ENCODE data around the gene TMEM201.

The TMEM201 gene

DNA sequence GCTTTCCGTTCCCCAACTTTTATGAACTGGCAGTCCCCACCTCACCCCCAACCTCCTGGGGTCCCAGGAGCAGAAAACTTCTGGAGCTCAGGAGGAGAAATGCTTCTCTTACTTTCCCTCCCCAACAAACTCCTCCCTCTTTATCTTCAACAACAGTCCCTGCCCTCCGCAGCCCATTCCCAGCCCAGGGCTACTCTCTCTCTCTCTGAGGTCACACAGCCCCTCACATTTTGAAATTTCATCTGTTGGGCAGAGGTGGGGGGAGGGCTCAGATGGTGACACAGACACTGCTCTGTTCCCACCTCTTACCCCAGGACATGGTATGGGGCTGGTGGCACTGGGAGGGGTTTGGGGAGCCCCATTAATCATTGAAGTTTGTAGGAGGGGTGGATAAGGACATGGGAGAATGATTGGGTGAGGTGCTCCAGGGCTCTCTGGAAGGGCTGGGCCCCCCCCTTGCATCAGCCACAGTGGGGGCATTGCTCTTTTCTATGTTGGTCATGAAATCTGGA, 68.9 kb downstream of the TMEM201 start:
- H4K20me1 ChIP-seq (ENCODE audit: insufficient read depth, low read length), result peaks cover 67% of the 10 kb centered on the region
- no peak for TF ChIP-seq EZH2 (IDR thresholded peaks at IDR 0.05; ENCODE audit: borderline replicate concordance, low read depth, low read length, severe bottlenecking)
- TF ChIP-seq, protein P1, sequence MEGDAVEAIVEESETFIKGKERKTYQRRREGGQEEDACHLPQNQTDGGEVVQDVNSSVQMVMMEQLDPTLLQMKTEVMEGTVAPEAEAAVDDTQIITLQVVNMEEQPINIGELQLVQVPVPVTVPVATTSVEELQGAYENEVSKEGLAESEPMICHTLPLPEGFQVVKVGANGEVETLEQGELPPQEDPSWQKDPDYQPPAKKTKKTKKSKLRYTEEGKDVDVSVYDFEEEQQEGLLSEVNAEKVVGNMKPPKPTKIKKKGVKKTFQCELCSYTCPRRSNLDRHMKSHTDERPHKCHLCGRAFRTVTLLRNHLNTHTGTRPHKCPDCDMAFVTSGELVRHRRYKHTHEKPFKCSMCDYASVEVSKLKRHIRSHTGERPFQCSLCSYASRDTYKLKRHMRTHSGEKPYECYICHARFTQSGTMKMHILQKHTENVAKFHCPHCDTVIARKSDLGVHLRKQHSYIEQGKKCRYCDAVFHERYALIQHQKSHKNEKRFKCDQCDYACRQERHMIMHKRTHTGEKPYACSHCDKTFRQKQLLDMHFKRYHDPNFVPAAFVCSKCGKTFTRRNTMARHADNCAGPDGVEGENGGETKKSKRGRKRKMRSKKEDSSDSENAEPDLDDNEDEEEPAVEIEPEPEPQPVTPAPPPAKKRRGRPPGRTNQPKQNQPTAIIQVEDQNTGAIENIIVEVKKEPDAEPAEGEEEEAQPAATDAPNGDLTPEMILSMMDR (IDR thresholded peaks at IDR 0.05; ENCODE audit: borderline replicate concordance, extremely low read depth, low read length, poor library complexity, severe bottlenecking), result no peak
- no peak overlapping the region for H3K4me3 ChIP-seq (ENCODE audit: low read depth in 1 of 2, low read length in 2 of 2)
- H3K36me3 ChIP-seq (ENCODE audit: insufficient read depth, low read length), result peaks cover 39% of the 10 kb centered on the region
- peaks cover 40% of the 10 kb centered on the region for H3K4me1 ChIP-seq (ENCODE audit: insufficient read depth, low read length)
- H3K4me2 ChIP-seq (ENCODE audit: insufficient read depth, low read length), result no peak overlapping the region
- H3K27me3 ChIP-seq (ENCODE audit: insufficient read depth, low read length, poor library complexity), result no peaks in the 10 kb centered on the region
- no peak overlapping the region; the same call in 1 of the 2 replicates for H3K27ac ChIP-seq (ENCODE audit: low read length)
- DNase-seq, result no peak
- no peak overlapping the region for H3K9ac ChIP-seq (ENCODE audit: low read depth, low read length)
- peaks cover 99% of the 10 kb centered on the region for H3K79me2 ChIP-seq (ENCODE audit: insufficient read depth, low read length)
- H2AFZ ChIP-seq (ENCODE audit: low read depth, low read length), result no peak overlapping the region
- H3K9me3 ChIP-seq (ENCODE audit: insufficient read depth, low read length, severe bottlenecking), result no peaks in the 10 kb centered on the region
- no peak for ATAC-seq (ENCODE audit: insufficient read depth, low read depth)

DNA sequence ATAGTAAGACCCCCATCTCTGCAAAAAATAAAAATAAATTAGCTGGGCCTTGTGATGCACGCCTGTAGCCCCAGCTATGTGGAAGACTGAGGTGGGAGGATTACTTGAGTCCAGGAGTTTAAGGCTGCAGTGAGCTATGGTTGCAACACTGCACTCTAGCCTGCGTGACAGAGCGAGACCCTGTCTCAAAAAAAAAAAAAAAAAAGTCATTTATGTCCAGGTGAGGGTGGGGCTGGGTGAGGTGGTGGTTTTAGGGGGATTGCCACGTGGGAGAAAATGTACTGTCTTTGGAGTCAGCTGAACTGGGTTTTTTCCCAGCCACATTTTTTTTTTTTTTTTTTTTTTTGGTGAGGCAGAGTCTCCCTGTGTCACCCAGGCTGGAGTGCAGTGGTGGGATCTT, 69.5 kb downstream of the TMEM201 start:
- Histone ChIP-seq H3K36me3 (ENCODE audit: insufficient read depth, low read length) (peaks cover 45% of the 10 kb centered on the region), H3K9ac (ENCODE audit: low read depth, low read length) (no peak overlapping the region), H3K4me1 (ENCODE audit: insufficient read depth, low read length) (peaks cover 33% of the 10 kb centered on the region), H3K27me3 (ENCODE audit: insufficient read depth, low read length, poor library complexity) (no peaks in the 10 kb centered on the region), H3K27ac (ENCODE audit: low read length) (no peak overlapping the region), H2AFZ (ENCODE audit: low read depth, low read length) (no peak overlapping the region), H3K4me2 (ENCODE audit: insufficient read depth, low read length) (no peak overlapping the region), H3K79me2 (ENCODE audit: insufficient read depth, low read length) (peaks cover 99% of the 10 kb centered on the region), H4K20me1 (ENCODE audit: insufficient read depth, low read length) (peaks cover 67% of the 10 kb centered on the region), H3K9me3 (ENCODE audit: insufficient read depth, low read length, severe bottlenecking) (no peaks in the 10 kb centered on the region), H3K4me3 (ENCODE audit: low read depth in 1 of 2, low read length in 2 of 2) (no peak overlapping the region)
- no peak for ATAC-seq (ENCODE audit: insufficient read depth, low read depth)
- DNase-seq, result no peak
- TF ChIP-seq, protein P1 (IDR thresholded peaks at IDR 0.05; ENCODE audit: borderline replicate concordance, extremely low read depth, low read length, poor library complexity, severe bottlenecking), result no peak
- TF ChIP-seq EZH2 (IDR thresholded peaks at IDR 0.05; ENCODE audit: borderline replicate concordance, low read depth, low read length, severe bottlenecking), result no peak

DNA sequence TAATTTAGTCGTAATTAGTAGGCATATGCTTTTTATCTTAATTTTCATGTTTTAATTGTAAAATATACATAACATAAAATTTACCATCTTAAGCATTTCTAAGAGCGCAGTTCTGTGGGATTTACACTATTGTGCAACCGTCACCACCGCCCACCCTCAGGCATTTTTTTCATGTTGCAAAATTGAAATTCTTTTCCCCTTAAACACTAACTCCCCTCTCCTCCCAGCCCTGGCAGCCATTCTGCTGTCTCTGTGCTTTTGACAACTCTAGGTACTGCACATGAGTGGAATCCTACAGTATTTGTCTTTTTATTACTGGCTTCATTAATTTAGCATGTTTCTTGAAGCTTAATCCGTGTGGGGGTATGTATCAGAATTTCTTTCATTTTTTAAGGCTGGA, 70.6 kb downstream of the TMEM201 start:
- Histone ChIP-seq H3K9me3 (ENCODE audit: insufficient read depth, low read length, severe bottlenecking) (no peaks in the 10 kb centered on the region), H4K20me1 (ENCODE audit: insufficient read depth, low read length) (peaks cover 61% of the 10 kb centered on the region), H3K27ac (ENCODE audit: low read length) (no peak overlapping the region), H3K36me3 (ENCODE audit: insufficient read depth, low read length) (peaks cover 43% of the 10 kb centered on the region), H3K9ac (ENCODE audit: low read depth, low read length) (no peak overlapping the region), H3K27me3 (ENCODE audit: insufficient read depth, low read length, poor library complexity) (no peaks in the 10 kb centered on the region), H3K4me3 (ENCODE audit: low read depth in 1 of 2, low read length in 2 of 2) (no peak overlapping the region), H2AFZ (ENCODE audit: low read depth, low read length) (no peak overlapping the region), H3K4me1 (ENCODE audit: insufficient read depth, low read length) (peaks cover 22% of the 10 kb centered on the region), H3K4me2 (ENCODE audit: insufficient read depth, low read length) (no peak overlapping the region), H3K79me2 (ENCODE audit: insufficient read depth, low read length) (peaks cover 99% of the 10 kb centered on the region)
- no peak for ATAC-seq (ENCODE audit: insufficient read depth, low read depth)
- TF ChIP-seq, protein P1 (IDR thresholded peaks at IDR 0.05; ENCODE audit: borderline replicate concordance, extremely low read depth, low read length, poor library complexity, severe bottlenecking), result no peak
- no peak for DNase-seq

DNA sequence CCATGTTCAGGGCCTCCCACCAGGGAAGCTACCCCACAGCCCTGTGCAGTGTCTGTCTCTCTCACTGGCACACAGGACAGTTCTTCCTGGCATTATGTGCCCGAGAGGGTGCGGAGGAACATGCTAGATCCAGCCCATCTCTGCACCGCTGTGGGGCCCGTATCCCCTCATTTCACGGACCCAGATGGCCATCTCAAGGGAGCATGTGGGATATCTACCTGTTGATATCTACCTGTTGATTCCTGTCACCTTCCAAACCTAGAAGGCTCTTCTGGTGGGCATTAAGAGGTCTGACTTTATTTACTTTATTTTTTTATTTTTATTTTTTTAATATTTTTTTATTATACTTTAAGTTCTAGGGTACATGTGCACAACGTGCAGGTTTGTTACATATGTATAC, 74.5 kb downstream of the TMEM201 start:
- DNase-seq (no peak), ATAC-seq (ENCODE audit: insufficient read depth, low read depth) (no peak)
- Histone ChIP-seq H3K4me3 (ENCODE audit: low read depth in 1 of 2, low read length in 2 of 2) (no peak overlapping the region), H3K9ac (ENCODE audit: low read depth, low read length) (no peak overlapping the region), H3K4me2 (ENCODE audit: insufficient read depth, low read length) (no peak overlapping the region), H3K9me3 (ENCODE audit: insufficient read depth, low read length, severe bottlenecking) (no peaks in the 10 kb centered on the region), H3K36me3 (ENCODE audit: insufficient read depth, low read length) (peaks cover 72% of the 10 kb centered on the region), H4K20me1 (ENCODE audit: insufficient read depth, low read length) (peaks cover 49% of the 10 kb centered on the region), H3K79me2 (ENCODE audit: insufficient read depth, low read length) (peaks cover 100% of the 10 kb centered on the region), H3K27me3 (ENCODE audit: insufficient read depth, low read length, poor library complexity) (no peaks in the 10 kb centered on the region), H3K4me1 (ENCODE audit: insufficient read depth, low read length) (peaks cover 3% of the 10 kb centered on the region; the same call in 1 of the 2 replicates), H2AFZ (ENCODE audit: low read depth, low read length) (no peak overlapping the region), H3K27ac (ENCODE audit: low read length) (no peak overlapping the region)
- TF ChIP-seq, protein P1 (IDR thresholded peaks at IDR 0.05; ENCODE audit: borderline replicate concordance, extremely low read depth, low read length, poor library complexity, severe bottlenecking), result no peak
- TF ChIP-seq EZH2 (IDR thresholded peaks at IDR 0.05; ENCODE audit: borderline replicate concordance, low read depth, low read length, severe bottlenecking), result no peak

Measured in DND-41 (cell line).